ENCODE results near the gene ZNF584. TPM values are rescaled to one million over a fixed set of nuclear protein-coding genes. Genes with fewer than 3 reads are reported as not detected.
A peak's percentile ranks its signal among the peaks of the same experiment; 100 is the strongest.

Gene ZNF584
- total RNA-seq, 1 donor from 2014 or later: 16.7 TPM

DNA sequence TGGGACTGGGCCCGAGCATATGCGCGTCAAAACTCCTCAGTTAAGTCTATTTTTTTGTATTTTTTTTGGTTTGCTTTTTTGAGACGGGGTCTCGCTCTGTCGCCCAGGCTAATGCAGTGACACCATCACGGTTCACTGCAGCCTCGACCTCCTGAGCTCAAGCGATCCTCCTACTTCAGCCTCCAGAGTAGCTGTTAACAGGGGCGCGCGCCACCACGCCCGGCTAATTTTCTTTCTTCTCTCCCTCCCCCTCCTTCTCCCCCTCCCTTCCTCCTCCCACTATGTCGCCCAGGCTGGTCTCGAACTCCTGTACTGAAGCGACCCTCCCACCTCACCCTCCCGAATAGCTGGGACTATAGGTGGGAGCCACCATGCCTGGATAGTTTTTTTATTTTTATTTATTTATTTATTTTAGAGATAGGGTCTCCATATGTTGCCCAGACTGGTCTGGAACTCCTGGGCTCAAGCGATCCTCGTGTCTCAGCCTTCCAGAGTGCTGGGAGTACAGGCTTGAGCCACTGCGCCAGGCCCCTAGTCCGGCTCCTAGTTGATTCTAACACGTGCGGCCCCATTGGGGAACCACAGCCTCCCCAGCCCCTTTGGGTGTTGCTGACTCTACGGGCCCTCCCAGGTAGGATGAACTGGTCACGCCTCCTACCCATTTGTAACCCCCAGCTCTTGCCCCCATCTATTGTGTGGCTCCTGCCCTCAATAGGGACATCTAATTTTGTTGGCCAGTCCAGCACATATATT, 26.8 kb upstream of the ZNF584 start:
- peak overlapping the region; percentile 91 for H3K4me3 Mint-ChIP-seq (ENCODE audit: low read depth)
- peak overlapping the region; percentile 95 for H3K27ac Mint-ChIP-seq
- DNase-seq (ENCODE audit: low spot score, unreplicated experiment): no peak
- H3K27me3 Mint-ChIP-seq: no peaks in the 10 kb centered on the region
- no peaks in the 10 kb centered on the region for H3K36me3 Mint-ChIP-seq (ENCODE audit: insufficient read depth)
- no peaks in the 10 kb centered on the region for H3K9me3 Mint-ChIP-seq (ENCODE audit: low read depth)
- H3K4me1 Mint-ChIP-seq (ENCODE audit: low read depth): peaks cover 17% of the 10 kb centered on the region
- TF ChIP-seq, protein P1, sequence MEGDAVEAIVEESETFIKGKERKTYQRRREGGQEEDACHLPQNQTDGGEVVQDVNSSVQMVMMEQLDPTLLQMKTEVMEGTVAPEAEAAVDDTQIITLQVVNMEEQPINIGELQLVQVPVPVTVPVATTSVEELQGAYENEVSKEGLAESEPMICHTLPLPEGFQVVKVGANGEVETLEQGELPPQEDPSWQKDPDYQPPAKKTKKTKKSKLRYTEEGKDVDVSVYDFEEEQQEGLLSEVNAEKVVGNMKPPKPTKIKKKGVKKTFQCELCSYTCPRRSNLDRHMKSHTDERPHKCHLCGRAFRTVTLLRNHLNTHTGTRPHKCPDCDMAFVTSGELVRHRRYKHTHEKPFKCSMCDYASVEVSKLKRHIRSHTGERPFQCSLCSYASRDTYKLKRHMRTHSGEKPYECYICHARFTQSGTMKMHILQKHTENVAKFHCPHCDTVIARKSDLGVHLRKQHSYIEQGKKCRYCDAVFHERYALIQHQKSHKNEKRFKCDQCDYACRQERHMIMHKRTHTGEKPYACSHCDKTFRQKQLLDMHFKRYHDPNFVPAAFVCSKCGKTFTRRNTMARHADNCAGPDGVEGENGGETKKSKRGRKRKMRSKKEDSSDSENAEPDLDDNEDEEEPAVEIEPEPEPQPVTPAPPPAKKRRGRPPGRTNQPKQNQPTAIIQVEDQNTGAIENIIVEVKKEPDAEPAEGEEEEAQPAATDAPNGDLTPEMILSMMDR (IDR thresholded peaks at IDR 0.05; ENCODE audit: unreplicated experiment): no peak

- Mint-ChIP-seq H3K9me3 (ENCODE audit: low read depth) (no peaks in the 10 kb centered on the region), H3K27me3 (no peaks in the 10 kb centered on the region), H3K4me1 (ENCODE audit: low read depth) (peaks cover 21% of the 10 kb centered on the region), H3K27ac (no peak overlapping the region), H3K4me3 (ENCODE audit: low read depth) (peak overlapping the region; percentile 67), H3K36me3 (ENCODE audit: insufficient read depth) (peaks cover 2% of the 10 kb centered on the region)
- DNase-seq (ENCODE audit: low spot score, unreplicated experiment): no peak
- TF ChIP-seq, protein P1 (IDR thresholded peaks at IDR 0.05; ENCODE audit: unreplicated experiment): no peak
Measured at GRCh38 chr19:58382997-58383603, 25.3 kb upstream of the ZNF584 start.

DNA sequence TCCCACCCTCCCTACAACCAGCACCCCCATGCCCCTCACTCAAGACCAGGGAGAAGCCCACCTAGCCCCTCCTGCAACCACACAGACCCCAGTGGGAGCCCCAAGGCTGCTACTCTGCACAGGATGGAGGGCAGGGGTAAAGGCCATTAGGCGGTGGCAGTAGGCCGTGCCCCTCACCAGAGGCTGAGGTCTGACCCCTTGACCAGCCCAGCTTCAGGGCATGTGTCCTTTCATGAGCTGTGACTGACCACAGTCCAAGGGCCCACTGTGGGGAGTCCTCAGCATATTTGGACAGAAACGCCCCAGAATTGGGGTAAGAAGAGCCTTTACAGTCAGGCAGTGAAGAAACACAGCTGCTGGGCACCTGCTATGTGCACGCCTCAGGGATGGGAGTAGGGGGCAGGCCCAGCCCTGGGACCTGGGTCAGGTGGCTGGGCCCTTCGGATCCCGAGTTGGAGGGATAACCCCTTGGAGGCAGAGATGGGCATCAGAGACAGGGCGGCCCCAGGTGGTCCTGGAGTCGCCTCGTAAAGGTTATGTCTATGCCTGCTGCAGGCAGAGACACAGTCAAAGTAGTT, 23.0 kb upstream of the ZNF584 start:
- Mint-ChIP-seq H3K4me3 (ENCODE audit: low read depth) (peak overlapping the region; percentile 95), H3K36me3 (ENCODE audit: insufficient read depth) (peaks cover 9% of the 10 kb centered on the region), H3K27me3 (no peaks in the 10 kb centered on the region), H3K9me3 (ENCODE audit: low read depth) (no peaks in the 10 kb centered on the region), H3K4me1 (ENCODE audit: low read depth) (peaks cover 19% of the 10 kb centered on the region), H3K27ac (peak overlapping the region; percentile 99)
- TF ChIP-seq, protein P1 (IDR thresholded peaks at IDR 0.05; ENCODE audit: unreplicated experiment): no peak
- no peak for DNase-seq (ENCODE audit: low spot score, unreplicated experiment)

DNA sequence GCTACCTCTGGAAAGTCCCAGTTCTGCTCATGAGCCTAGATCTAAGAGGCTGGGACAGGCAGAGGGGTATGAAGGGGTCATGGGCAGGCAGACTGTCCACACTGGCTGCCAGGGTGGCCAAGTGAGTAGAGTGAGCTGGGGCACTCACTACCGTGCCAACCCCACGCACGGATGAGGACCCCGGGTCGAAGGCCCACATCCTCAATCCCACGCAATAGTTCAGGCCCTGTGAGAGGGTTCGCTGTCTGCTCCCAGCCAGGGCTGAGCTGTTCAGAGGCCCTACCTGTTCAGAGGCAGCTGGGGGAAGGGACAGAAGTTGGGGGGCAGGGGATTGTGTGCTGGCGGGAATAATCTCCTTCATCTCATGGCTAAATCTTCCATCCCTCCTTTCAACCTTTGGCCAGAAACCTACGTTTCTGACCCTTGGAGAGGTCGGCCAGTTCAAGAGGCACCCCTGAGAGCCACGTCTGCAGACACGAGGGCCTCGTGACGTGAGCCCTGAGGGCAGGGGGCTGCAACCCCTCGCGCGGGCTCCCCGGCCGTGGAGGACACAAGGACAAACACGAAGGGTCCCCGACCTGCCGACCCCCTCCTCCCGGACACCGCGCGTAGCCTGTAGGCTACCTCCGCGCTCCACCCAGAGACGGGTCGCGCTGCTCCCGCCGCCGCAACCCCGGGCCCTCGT, 22.4 kb upstream of the ZNF584 start:
- Mint-ChIP-seq H3K9me3 (ENCODE audit: low read depth) (no peaks in the 10 kb centered on the region), H3K27ac (peak overlapping the region; percentile 99), H3K27me3 (no peaks in the 10 kb centered on the region), H3K36me3 (ENCODE audit: insufficient read depth) (peaks cover 12% of the 10 kb centered on the region), H3K4me3 (ENCODE audit: low read depth) (peak overlapping the region; percentile 95), H3K4me1 (ENCODE audit: low read depth) (peaks cover 19% of the 10 kb centered on the region)
- DNase-seq (ENCODE audit: low spot score, unreplicated experiment): no peak
- TF ChIP-seq, protein P1 (IDR thresholded peaks at IDR 0.05; ENCODE audit: unreplicated experiment): no peak
